KBM-7 (cell line): ENCODE results near the gene APH1A.
"Not testable (repeated sequence)": the region's sequence is repeated elsewhere in the genome, so short reads cannot be mapped to it uniquely, and the experiment has no call there.

Experiments
- DNase-seq: peaks from one replicate; pipeline ENCODE4 v3.0.0-alpha.2; 2015
- in situ Hi-C: fragments of 300-500 bp; cut with MboI; formaldehyde crosslinking; loops from 2 replicates; pipeline ENCODE4 v1.14.3; 2020; ENCODE audit warnings: low sequenced_read_pairs, low pct_unique_long_range_greater_than_20kb, mixed read lengths

The APH1A gene

GRCh38 chr1:150268705-150269403, at the start of gene APH1A:
TSS of gene APH1A (minus strand) at chr1:150269016. CDS start at chr1:150268810, 206 bp downstream.
- in situ Hi-C loops, result no loop called here
- DNase-seq, result peak; percentile 97

DNA sequence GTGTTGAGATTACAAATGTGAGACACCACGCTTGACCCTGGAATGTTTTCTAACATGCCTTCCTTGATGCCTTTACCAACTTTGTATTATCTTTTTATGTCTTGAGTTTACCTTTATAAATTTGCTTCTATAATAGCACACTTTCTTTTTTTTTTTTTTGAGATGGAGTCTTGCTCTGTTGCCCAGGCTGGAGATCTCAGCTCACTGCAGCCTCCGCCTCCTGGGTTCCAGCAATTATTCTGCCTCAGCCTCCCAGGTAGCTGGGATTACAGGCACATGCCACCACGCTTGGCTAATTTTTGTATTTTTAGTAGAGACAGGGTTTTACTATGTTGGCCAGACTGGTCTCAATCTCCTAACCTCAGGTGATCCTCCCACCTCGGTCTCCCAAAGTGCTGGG, 45.9 kb upstream of the APH1A start:
- DNase-seq, in situ Hi-C loops: not testable (repeated sequence)

GRCh38 chr1:150311762-150312161, 42.9 kb upstream of the APH1A start:
- in situ Hi-C loops, result no loop called here

DNA sequence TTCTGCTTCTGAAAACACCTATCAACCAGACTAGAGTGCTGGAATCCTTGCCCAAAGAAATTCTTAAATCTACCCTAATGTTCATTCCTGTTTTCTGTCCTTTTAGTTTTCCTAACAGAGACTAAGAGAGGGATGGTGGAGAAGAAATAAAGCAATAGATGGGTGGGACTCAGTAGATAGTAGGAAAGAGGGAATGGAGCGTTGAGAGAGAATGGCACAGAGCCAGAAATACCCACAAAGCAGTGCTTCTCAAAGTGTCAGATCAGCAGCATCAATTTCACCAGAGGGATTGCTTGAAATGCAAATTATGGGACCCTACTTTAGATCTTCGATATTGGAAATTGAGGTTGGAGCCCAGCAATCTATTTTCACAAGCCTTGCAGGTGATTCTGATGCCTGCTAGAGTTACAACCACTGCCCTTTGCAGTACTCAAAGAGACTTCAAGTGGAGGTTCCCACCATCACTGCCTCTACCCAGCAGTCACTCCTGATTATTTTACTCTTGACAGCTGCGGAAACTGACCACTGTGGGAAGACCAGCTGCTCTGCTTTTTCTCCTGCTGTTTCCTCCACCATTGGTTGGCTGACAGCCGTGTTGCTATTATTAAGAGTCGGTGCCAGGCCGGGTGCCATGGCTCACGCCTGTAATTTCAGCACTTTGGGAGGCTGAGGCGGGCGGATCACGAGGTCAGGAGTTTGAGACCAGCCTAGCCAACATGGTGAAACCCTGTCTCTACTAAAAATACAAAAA, 41.1 kb upstream of the APH1A start:
- in situ Hi-C loops, result no loop called here
- DNase-seq, result no peak

More at GRCh38 chr1:150311762-150312161, 42.9 kb upstream of the APH1A start:
- no peak for DNase-seq

GRCh38 chr1:150308585-150308984, 39.8 kb upstream of the APH1A start:
- in situ Hi-C loops, DNase-seq: not testable (repeated sequence)

DNA sequence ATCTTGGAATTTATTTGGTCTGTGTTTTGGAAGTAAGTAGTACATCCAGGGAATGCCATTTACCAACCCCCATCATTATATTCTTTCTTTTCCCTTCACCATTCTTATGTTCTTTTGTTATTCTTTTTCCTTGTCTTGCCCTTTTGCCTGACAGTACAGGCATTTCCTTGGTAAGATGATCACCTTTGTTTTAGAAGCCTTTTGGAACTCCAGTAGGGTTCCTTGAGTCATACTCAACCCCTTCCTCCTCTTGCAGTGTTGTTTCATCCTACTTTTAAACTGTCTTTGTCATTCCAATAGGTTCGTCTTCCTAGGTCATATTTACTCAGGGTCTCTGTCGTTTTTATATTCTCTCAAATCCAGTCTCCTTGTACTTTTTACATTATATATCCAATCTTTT, 34.1 kb upstream of the APH1A start:
- DNase-seq, result no peak
- in situ Hi-C loops, result no loop called here

DNA sequence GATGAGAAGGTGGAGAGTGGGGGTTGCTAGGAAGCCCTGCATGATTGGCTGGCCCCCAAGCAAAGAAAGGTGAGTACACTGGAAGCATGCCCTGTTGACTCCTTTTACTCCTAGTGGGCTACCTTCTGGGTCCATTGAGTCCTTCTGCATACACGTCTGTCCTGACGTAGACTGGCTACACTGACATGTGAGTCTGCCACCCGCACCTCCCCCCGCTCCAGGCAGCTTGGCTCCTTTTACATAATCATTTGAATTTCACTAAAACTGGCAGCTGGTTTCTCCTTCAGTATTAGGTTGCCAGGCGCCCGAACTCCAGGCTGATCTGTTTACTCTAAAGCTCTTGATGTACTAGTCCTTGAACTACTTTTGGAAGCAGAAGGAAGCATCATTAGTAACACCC, 33.5 kb upstream of the APH1A start:
- in situ Hi-C loops, result no loop called here
- no peak for DNase-seq

DNA sequence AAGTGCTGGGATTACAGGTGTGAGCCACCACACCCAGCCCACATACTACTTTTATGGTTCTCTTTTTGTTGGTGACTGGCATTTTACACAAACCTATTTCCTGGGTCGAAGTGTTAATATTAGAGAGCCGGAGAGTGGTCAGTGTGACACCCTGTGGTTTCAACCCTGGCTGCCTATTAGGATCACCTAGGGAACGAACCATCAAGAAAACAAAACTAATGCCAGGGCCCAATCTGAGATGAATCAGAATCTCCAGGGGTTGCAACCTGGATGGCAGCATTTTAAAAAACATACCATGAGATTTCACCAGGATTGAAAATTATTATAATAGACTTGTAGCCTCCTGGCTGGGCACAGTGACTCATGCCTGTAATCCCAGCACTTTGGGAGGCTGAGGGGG, 30.9 kb upstream of the APH1A start:
- in situ Hi-C loops, result no loop called here
- DNase-seq, result no peak

DNA sequence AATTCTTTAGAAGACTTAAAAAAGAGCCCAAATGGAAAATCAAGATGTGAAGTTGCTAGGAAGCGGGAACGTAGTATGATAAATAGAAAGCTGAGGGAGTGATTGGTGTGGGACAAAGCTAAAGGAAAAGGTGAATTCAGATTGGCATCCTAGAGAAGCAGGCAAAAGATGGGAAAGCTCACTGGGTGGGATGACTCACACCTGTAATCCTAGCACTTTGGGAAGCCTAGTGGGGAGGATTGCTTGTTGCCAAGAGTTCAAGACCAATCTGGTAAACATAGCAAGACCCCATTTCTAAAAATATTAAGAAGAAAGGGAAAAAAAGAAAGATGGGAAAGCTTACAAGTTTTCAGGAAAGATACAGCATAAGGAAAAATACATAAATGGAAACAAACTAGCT, 26.7 kb upstream of the APH1A start:
- in situ Hi-C loops, result no loop called here
- no peak for DNase-seq

GRCh38 chr1:150293433-150294253, 24.8 kb upstream of the APH1A start, which contains the start of gene MRPS21:
TSS of gene MRPS21 (plus strand) at chr1:150293861. CDS start at chr1:150294367, 506 bp downstream.
- peak; percentile 96 for DNase-seq
- in situ Hi-C loops, result no loop called here

DNA sequence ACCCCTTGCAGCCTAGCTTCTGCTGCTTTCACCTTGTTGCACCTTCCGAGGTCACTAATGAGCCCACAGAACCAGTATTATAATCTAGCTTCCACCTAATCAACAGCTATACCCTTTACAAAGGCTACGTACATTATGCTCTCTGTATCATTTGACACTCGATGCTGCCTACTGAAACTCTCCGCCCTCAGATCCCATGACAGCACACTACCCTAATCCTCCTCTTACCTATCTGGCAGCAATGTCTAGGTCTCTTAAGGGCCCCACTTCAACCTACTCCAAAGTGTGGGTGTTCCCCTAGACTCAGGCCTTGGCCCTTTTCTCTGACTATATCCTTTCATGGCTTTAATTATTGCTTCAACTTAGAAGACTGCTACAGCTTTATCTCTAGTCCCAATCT, 20.0 kb upstream of the APH1A start:
- in situ Hi-C loops, result no loop called here
- DNase-seq, result no peak

DNA sequence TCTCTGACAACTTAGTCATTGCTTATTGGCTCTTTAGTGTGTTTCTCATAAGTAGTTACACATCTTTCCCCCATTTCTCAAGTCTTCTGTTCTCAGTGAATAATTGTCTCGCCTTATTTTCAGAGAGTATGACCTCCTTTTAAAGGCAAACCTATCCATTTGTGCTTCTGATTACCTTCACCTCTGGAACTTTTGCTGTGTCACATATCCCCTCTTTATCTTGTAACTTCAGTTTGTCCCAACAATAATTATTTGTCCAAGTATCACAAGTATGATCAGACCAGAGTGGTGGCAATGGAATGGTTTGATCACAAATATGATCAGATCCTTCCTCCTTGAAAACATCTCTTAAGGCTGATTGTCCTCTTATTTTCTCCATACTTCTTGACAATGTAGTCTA, 19.6 kb upstream of the APH1A start:
- no peak for DNase-seq
- in situ Hi-C loops, result no loop called here

DNA sequence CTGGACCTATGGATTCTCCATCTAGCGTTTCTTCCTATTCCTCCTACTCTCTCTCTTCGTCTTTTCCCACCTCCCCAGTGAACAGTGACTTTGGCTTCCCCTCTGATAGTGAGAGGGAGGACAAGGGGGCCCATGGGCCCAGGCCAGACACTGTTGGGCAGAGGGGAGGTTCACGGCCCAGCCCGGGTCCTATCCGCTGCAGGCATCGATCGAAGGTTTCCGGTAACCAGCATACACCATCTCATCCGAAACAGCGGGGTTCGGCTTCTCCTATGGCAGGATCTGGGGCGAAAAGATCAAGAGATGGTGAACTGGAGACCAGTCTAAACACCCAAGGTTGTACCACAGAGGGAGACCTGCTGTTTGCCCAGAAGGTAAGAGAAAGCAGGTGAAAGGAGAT, 14.4 kb upstream of the APH1A start:
- in situ Hi-C loops, result no loop called here
- no peak for DNase-seq

- DNase-seq, result no peak
- in situ Hi-C loops, result no loop called here
Measured at GRCh38 chr1:150282558-150282958, 13.7 kb upstream of the APH1A start.

DNA sequence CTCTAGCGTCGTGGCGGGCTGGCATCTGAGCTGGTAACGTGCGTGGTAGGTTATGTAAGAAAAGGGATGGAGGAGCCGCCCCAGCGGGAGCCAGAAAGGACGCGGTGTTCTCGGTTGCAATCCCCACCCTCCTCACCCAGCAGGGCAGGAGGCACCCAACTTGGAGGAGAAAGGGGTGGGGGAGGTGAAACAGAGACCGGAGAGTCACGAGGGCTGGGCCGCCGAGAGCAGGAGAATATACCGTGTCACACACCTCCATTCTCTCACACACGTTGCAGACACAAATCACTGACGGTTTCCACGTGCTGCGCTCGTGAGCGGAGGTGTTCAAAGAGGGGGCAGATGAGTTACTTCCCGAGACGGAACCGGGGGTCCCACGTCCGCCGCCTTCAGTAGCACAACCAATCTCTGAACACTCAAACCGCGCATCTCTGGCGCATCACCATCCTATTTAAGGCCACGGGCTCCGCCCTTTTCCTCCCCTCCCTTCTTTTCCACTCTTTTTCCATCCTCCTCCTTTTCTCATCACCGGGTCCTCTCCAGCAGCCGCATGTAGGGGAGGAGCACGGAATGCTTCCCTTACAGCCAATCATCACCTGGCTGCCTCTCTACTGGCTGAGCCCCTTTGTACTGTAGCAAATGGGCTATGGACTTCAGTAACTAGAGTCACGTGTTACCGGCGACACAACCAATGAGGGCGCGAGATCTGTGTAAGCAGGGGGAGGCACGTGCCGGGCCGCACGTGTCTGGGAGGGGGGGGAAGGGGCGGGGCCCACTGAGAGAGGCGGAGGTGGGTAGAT, 13.1 kb upstream of the APH1A start, which contains the start of gene CIART:
Gene CIART, plus strand, starts transcription at position 797 of the 800 bp plus-strand sequence. CDS start 714 bp downstream, outside the sequence.
- DNase-seq, result no peak
- in situ Hi-C loops, result no loop called here

GRCh38 chr1:150281221-150281757, 12.5 kb upstream of the APH1A start:
- in situ Hi-C loops, result no loop called here
- peak; percentile 75 for DNase-seq

DNA sequence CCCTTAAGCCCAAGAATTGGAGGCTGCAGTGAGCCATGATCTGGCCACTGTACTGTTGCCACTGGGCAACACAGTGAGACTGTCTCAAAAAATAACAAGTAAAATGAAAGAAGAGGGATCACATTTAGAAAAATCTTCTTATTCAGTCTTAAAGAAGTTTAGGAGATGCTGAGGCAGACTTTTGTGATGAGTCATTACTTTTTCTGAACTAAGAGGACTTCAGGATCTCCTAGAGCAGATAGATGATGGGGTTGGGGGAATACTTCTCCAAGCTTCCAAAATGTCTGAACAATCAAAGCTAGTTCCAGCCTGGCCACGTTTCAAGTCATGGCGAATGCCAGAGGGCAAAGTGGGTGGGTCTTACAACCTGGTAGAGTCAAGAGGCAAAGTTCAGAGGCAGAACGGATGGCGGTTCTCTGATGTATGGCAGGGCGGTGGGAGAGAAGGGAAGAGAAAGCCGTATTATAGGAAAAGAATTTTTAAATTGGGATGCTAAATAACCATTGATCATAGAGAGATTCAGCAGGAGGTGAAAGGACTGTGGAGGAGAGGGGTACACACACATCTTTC, 11.4 kb upstream of the APH1A start:
- no peak for DNase-seq
- in situ Hi-C loops, result no loop called here

DNA sequence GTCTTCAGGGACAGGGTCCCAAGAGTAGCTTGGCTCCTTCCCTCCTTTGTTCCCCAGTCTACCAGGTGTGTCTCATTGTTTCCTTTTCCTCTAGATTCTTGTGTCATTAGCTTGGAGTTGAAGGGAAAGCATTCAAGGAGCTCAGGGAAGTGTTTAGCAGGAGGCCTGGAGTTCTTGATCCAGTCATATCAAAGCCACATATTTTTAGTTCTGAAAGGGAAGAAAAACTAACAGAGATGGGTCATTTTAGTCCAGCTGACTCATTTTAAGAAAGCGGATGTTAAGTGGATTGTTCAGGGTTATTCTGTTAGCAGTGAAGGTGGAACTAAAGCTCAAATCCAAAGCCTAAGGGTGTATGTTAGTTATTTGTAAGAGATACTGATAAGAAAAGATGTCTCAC, 4.5 kb upstream of the APH1A start:
- in situ Hi-C loops, result no loop called here
- DNase-seq, result no peak
